ENCODE results near the gene ANO6.

Gene ANO6

DNA sequence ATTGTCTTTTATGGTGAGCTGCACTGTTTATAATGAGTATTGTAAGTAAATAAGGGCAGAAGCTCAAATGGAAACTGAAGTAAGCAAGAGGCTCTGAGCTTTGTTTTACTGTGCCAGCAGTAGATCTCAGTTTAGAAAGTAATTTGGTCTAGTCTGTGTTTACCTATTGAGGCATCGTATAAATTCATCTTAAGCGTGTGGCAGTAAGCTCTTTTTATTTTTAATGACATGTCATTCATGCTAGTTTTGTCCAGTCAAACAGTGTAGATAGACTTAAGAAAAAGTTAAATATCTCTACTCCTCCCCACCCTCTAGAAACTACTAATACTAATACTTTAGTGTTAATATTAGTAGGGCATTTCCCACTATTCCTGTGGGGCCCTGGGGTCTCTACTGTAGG lies 2.0 kb downstream of the ANO6 start:
- no peak overlapping the region for H3K27ac Mint-ChIP-seq
- H3K4me1 Mint-ChIP-seq, result peaks cover 19% of the 10 kb centered on the region

GRCh38 chr12:45219621-45220020 lies 3.7 kb downstream of the ANO6 start:
- H3K9me3 Mint-ChIP-seq, result no peaks in the 10 kb centered on the region
- peaks cover 16% of the 10 kb centered on the region for H3K4me1 Mint-ChIP-seq
- no peaks in the 10 kb centered on the region for H3K27me3 Mint-ChIP-seq
- H3K27ac Mint-ChIP-seq, result peak overlapping the region; percentile 29
- H3K36me3 Mint-ChIP-seq, result peaks cover 2% of the 10 kb centered on the region
- ATAC-seq (ENCODE audit: low read depth), result no peak
- H3K4me3 Mint-ChIP-seq, result no peak overlapping the region
- no peak for DNase-seq (ENCODE audit: low spot score in 2 of 2)

More for the DNA sequence above, 2.0 kb downstream of the ANO6 start:
- H3K4me3 Mint-ChIP-seq, result no peak overlapping the region
- H3K9me3 Mint-ChIP-seq, result no peaks in the 10 kb centered on the region
- ATAC-seq (ENCODE audit: low read depth) (no peak), DNase-seq (ENCODE audit: low spot score in 2 of 2) (no peak)
- H3K27me3 Mint-ChIP-seq, result no peaks in the 10 kb centered on the region
- H3K36me3 Mint-ChIP-seq, result peaks cover 4% of the 10 kb centered on the region

GRCh38 chr12:45220363-45220931 lies 4.6 kb downstream of the ANO6 start:
- ATAC-seq (ENCODE audit: low read depth) (no peak), DNase-seq (ENCODE audit: low spot score in 2 of 2) (no peak)
- H3K4me3 Mint-ChIP-seq, result no peak overlapping the region
- peaks cover 10% of the 10 kb centered on the region for H3K4me1 Mint-ChIP-seq
- H3K27ac Mint-ChIP-seq, result peak overlapping the region; percentile 29
- peaks cover 2% of the 10 kb centered on the region for H3K36me3 Mint-ChIP-seq
- H3K9me3 Mint-ChIP-seq, result no peaks in the 10 kb centered on the region
- H3K27me3 Mint-ChIP-seq, result no peaks in the 10 kb centered on the region

GRCh38 chr12:45220969-45221368 lies 5.1 kb downstream of the ANO6 start:
- Mint-ChIP-seq H3K4me1 (peaks cover 11% of the 10 kb centered on the region), H3K36me3 (peaks cover 2% of the 10 kb centered on the region), H3K27me3 (no peaks in the 10 kb centered on the region), H3K9me3 (no peaks in the 10 kb centered on the region), H3K27ac (no peak overlapping the region), H3K4me3 (no peak overlapping the region)
- no peak for ATAC-seq (ENCODE audit: low read depth)
- no peak for DNase-seq (ENCODE audit: low spot score in 2 of 2)

DNA sequence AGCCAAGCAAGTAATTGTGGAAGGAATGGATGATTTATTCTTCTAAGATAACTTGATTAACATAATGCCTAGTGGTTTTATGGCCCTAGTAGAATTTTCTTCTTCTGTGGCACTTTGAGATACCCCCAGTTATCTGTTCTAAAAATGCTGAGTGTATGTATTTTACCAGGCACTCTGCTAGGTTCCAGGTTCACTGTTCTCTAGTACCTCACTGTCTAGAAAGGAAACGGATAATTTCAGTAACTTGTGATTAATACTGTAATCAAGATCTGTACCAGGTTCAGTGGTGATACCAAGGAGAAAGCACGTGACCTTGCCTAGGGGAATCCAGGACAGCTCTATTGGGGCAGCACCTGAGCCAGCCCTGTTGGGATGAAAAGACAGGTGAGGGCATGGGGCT lies 8.0 kb downstream of the ANO6 start:
- peaks cover 14% of the 10 kb centered on the region for H3K36me3 Mint-ChIP-seq
- peaks cover 11% of the 10 kb centered on the region for H3K4me1 Mint-ChIP-seq
- no peak overlapping the region for H3K4me3 Mint-ChIP-seq
- no peaks in the 10 kb centered on the region for H3K9me3 Mint-ChIP-seq
- peak overlapping the region; percentile 19 for H3K27ac Mint-ChIP-seq
- ATAC-seq (ENCODE audit: low read depth), result no peak
- no peaks in the 10 kb centered on the region for H3K27me3 Mint-ChIP-seq
- no peak for DNase-seq (ENCODE audit: low spot score in 2 of 2)

GRCh38 chr12:45224311-45224710 lies 8.4 kb downstream of the ANO6 start:
- ATAC-seq (ENCODE audit: low read depth) (no peak), DNase-seq (ENCODE audit: low spot score in 2 of 2) (no peak)
- H3K27ac Mint-ChIP-seq, result no peak overlapping the region
- H3K36me3 Mint-ChIP-seq, result peaks cover 15% of the 10 kb centered on the region
- H3K4me3 Mint-ChIP-seq, result no peak overlapping the region
- no peaks in the 10 kb centered on the region for H3K27me3 Mint-ChIP-seq
- H3K4me1 Mint-ChIP-seq, result peaks cover 11% of the 10 kb centered on the region
- H3K9me3 Mint-ChIP-seq, result no peaks in the 10 kb centered on the region

GRCh38 chr12:45226021-45226420 lies 10.1 kb downstream of the ANO6 start:
- DNase-seq (ENCODE audit: low spot score in 2 of 2) (no peak), ATAC-seq (ENCODE audit: low read depth) (no peak)
- H3K4me3 Mint-ChIP-seq, result no peak overlapping the region
- H3K9me3 Mint-ChIP-seq, result no peaks in the 10 kb centered on the region
- H3K4me1 Mint-ChIP-seq, result peaks cover 9% of the 10 kb centered on the region
- H3K27me3 Mint-ChIP-seq, result no peaks in the 10 kb centered on the region
- H3K36me3 Mint-ChIP-seq, result peaks cover 18% of the 10 kb centered on the region
- H3K27ac Mint-ChIP-seq, result no peak overlapping the region

DNA sequence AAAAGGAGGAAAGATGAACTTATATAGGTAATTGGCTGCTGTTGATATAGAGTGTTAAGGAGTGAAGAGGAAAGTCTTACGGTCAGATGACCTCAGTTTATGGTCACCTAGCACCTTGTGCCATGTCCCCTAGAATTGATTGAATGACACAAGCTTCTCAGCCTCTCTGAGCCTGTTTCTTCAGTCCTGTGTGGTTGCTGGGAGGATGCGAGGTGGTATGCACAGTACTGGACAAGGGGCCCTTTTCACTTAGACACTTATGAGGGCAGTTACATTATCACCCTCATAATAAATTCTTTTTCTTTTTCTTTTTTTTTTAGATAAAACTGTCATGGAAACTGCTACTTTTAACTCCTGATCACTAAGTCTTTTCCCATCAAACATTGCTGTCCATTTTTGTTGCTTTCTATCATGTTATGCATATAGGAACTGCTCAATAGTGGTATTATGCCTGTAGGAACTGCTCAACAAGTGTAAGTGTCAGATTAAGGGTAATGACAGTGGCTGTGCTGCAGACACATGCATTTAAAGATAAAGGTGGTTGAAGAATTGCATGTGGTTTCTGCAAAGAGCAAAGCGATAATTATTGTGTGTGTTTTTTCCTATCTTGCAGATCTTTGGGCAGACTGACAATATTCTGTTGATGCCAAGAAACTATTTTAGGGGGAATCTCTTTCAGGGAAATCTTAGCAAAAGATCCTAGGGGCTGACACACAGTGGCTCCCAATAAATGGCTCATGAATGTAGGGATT lies 11.6 kb downstream of the ANO6 start:
- DNase-seq (ENCODE audit: low spot score in 2 of 2) (no peak), ATAC-seq (ENCODE audit: low read depth) (no peak)
- peaks cover 7% of the 10 kb centered on the region for H3K4me1 Mint-ChIP-seq
- no peaks in the 10 kb centered on the region for H3K9me3 Mint-ChIP-seq
- no peaks in the 10 kb centered on the region for H3K27me3 Mint-ChIP-seq
- H3K36me3 Mint-ChIP-seq, result peaks cover 15% of the 10 kb centered on the region
- H3K27ac Mint-ChIP-seq, result peak overlapping the region; percentile 51
- H3K4me3 Mint-ChIP-seq, result no peak overlapping the region

GRCh38 chr12:45231515-45232145 lies 15.7 kb downstream of the ANO6 start:
- ATAC-seq (ENCODE audit: low read depth) (no peak), DNase-seq (ENCODE audit: low spot score in 2 of 2) (no peak)
- Mint-ChIP-seq H3K4me3 (no peak overlapping the region), H3K27me3 (no peaks in the 10 kb centered on the region), H3K9me3 (no peaks in the 10 kb centered on the region), H3K27ac (peak overlapping the region; percentile 74), H3K4me1 (peaks cover 21% of the 10 kb centered on the region), H3K36me3 (peaks cover 15% of the 10 kb centered on the region)

- Mint-ChIP-seq H3K27ac (peak overlapping the region; percentile 74), H3K27me3 (no peaks in the 10 kb centered on the region), H3K4me1 (peaks cover 20% of the 10 kb centered on the region), H3K36me3 (peaks cover 18% of the 10 kb centered on the region), H3K9me3 (no peaks in the 10 kb centered on the region), H3K4me3 (no peak overlapping the region)
- ATAC-seq (ENCODE audit: low read depth) (no peak), DNase-seq (ENCODE audit: low spot score in 2 of 2) (no peak)
These were observed 16.4 kb downstream of the ANO6 start for GRCh38 chr12:45232146-45232755.

DNA sequence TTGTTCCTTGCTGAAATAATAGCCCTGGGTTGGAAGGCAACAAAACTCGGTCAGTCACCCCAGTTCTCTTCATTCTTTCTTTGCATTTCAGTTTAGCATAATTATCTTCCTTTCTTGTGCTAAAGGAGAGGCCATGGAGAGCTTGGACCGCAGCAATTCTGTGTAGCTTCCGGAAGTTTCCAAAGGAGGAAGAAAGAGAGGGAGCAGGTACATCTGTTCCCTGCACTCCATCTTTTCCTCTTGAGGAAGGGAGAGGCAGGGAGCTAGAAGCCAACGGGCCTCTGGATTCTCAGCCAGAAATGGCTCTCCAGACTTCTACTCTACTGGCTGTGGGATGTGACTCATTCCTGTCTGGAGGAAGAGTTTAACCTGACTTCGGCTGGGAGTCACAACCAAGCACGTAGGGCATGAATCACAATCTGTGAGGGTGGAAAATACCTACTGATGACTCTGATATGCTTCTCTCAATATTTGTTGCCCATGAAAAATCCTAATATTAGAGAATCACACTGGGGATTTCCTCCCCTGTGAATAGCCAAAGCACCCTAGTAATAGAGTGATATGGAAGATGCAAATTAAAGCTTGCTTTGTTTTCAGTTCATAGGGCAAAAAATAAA lies 17.0 kb downstream of the ANO6 start:
- H3K27me3 Mint-ChIP-seq, result no peaks in the 10 kb centered on the region
- DNase-seq (ENCODE audit: low spot score in 2 of 2), result no peak
- ATAC-seq (ENCODE audit: low read depth), result no peak
- H3K27ac Mint-ChIP-seq, result peak overlapping the region; percentile 74
- H3K4me3 Mint-ChIP-seq, result no peak overlapping the region
- H3K9me3 Mint-ChIP-seq, result no peaks in the 10 kb centered on the region
- peaks cover 15% of the 10 kb centered on the region for H3K36me3 Mint-ChIP-seq
- H3K4me1 Mint-ChIP-seq, result peaks cover 19% of the 10 kb centered on the region

GRCh38 chr12:45234139-45234865 lies 18.4 kb downstream of the ANO6 start:
- Mint-ChIP-seq H3K9me3 (no peaks in the 10 kb centered on the region), H3K36me3 (peaks cover 10% of the 10 kb centered on the region), H3K4me3 (no peak overlapping the region), H3K27me3 (no peaks in the 10 kb centered on the region), H3K4me1 (peaks cover 21% of the 10 kb centered on the region), H3K27ac (peak overlapping the region; percentile 35)
- DNase-seq (ENCODE audit: low spot score in 2 of 2), result no peak
- no peak for ATAC-seq (ENCODE audit: low read depth)

DNA sequence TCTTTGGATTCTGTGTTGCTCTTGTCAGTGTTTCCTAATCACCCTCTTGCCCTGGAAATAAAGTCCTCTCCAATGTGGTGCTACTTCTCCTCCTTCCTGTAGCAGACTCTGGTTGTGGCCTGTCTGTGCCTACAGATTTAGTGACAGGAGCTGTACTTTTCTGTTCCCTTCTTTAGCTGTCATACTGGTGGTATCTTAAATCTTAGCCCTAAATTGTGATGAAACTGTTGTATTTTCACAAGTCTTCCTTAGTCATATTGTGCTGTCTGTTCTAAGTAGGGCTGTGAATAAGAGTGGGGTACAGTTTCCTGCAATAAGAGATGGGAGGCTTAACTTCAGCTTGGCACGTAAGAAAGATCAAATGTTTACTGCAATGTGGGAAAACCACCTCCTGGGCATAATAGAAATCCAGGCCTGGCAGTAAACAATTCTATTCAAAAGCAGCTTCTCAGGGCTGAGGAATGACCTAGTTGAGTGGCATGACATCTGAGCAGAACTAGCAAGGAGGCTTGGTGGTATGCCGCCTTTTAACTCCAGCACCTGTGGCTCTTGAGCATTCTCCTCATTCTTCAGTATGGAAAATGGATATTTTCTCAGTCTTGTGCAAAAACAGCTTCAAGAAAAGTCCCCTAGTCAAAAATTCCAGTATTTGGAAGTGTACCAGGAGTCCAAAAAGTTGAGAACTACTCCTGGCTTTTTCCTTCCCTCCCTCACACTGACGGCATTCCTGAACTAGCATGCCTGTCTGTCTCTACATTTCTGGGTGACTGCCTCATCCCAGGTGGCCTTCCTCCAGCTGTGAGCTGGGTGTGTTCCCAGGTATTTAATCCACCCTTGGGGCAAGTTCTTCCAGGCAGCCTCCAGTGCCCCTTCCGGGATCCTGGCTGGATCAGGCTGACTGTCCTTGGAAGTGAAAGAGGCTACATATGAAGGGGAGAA lies 19.5 kb downstream of the ANO6 start:
- H3K4me1 Mint-ChIP-seq, result peaks cover 26% of the 10 kb centered on the region
- peaks cover 7% of the 10 kb centered on the region for H3K36me3 Mint-ChIP-seq
- no peak for DNase-seq (ENCODE audit: low spot score in 2 of 2)
- H3K4me3 Mint-ChIP-seq, result no peak overlapping the region
- H3K9me3 Mint-ChIP-seq, result no peaks in the 10 kb centered on the region
- ATAC-seq (ENCODE audit: low read depth), result no peak
- H3K27me3 Mint-ChIP-seq, result no peaks in the 10 kb centered on the region
- H3K27ac Mint-ChIP-seq, result peak overlapping the region; percentile 35
